ENCODE results near the gene MEF2C.
A peak's percentile ranks its signal among the peaks of the same experiment; 100 is the strongest.
"Not testable (repeated sequence)": the region's sequence is repeated elsewhere in the genome, so short reads cannot be mapped to it uniquely, and the experiment has no call there.

MEF2C gene

GRCh38 chr5:88903966-88904365 is 21.0 kb upstream of the MEF2C start:
- H3K4me1 ChIP-seq (ENCODE audit: control insufficient read depth, insufficient read depth, low read length), result not testable (repeated sequence)

GRCh38 chr5:88901077-88901476 is 18.1 kb upstream of the MEF2C start:
- H3K27me3 ChIP-seq (ENCODE audit: control insufficient read depth, insufficient read depth, low read length); H3K36me3 ChIP-seq (ENCODE audit: control insufficient read depth, insufficient read depth, low read length); H3K9me3 ChIP-seq (ENCODE audit: control insufficient read depth, insufficient read depth, low read length): not testable (repeated sequence)

More at GRCh38 chr5:88903966-88904365, 21.0 kb upstream of the MEF2C start:
- H3K4me3 ChIP-seq (ENCODE audit: low read depth, low read length); H3K36me3 ChIP-seq (ENCODE audit: control insufficient read depth, insufficient read depth, low read length); H3K9ac ChIP-seq (ENCODE audit: low read depth, low read length); H3K9me3 ChIP-seq (ENCODE audit: control insufficient read depth, insufficient read depth, low read length); H3K27me3 ChIP-seq (ENCODE audit: control insufficient read depth, insufficient read depth, low read length): not testable (repeated sequence)

DNA sequence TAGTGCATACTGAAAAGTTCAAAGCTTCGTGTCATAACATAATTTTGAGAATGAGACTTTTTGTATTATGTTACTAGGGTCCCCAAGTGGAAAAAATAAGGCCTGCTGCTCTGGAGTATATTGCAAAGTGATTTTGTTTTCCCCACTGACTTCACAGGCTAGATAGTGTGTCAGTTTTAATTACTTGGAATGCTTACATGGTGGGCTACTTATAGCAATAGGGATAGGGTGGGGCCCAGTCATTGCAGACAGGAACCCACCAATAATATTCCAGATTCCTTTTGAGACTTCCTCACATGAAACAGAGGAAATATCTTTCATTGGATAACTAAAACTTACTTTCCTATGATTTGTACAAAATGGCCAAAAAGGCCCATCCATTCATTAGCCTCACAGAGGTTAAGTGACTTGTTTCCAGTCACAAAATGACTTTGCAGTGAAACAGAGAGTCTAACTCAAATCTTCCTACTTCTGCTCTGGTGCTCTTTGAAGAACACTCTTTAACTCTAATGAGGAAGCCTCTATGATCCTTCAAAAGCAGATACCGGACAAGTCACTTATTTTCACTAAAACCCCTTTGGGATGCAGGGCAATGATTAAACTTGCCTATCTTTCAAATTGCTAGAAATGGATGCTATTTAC is 16.2 kb upstream of the MEF2C start:
- no peaks in the 10 kb centered on the region for H3K27me3 ChIP-seq (ENCODE audit: control insufficient read depth, insufficient read depth, low read length)
- no peaks in the 10 kb centered on the region for H3K36me3 ChIP-seq (ENCODE audit: control insufficient read depth, insufficient read depth, low read length)
- H3K4me1 ChIP-seq (ENCODE audit: control insufficient read depth, insufficient read depth, low read length), result peaks cover 9% of the 10 kb centered on the region
- no peak overlapping the region for H3K9ac ChIP-seq (ENCODE audit: low read depth, low read length)
- no peaks in the 10 kb centered on the region for H3K9me3 ChIP-seq (ENCODE audit: control insufficient read depth, insufficient read depth, low read length)
- no peak overlapping the region for H3K4me3 ChIP-seq (ENCODE audit: low read depth, low read length)

More at GRCh38 chr5:88901077-88901476, 18.1 kb upstream of the MEF2C start:
- not testable (repeated sequence) for H3K9ac ChIP-seq (ENCODE audit: low read depth, low read length); H3K4me1 ChIP-seq (ENCODE audit: control insufficient read depth, insufficient read depth, low read length); H3K4me3 ChIP-seq (ENCODE audit: low read depth, low read length)

GRCh38 chr5:88897748-88898147 is 14.8 kb upstream of the MEF2C start:
- H3K4me1 ChIP-seq (ENCODE audit: control insufficient read depth, insufficient read depth, low read length), result peaks cover 9% of the 10 kb centered on the region
- no peaks in the 10 kb centered on the region for H3K36me3 ChIP-seq (ENCODE audit: control insufficient read depth, insufficient read depth, low read length)
- H3K9ac ChIP-seq (ENCODE audit: low read depth, low read length), result no peak overlapping the region
- no peaks in the 10 kb centered on the region for H3K9me3 ChIP-seq (ENCODE audit: control insufficient read depth, insufficient read depth, low read length)
- H3K27me3 ChIP-seq (ENCODE audit: control insufficient read depth, insufficient read depth, low read length), result no peaks in the 10 kb centered on the region
- H3K4me3 ChIP-seq (ENCODE audit: low read depth, low read length), result no peak overlapping the region

- H3K36me3 ChIP-seq (ENCODE audit: control insufficient read depth, insufficient read depth, low read length), result no peaks in the 10 kb centered on the region
- peaks cover 3% of the 10 kb centered on the region for H3K27me3 ChIP-seq (ENCODE audit: control insufficient read depth, insufficient read depth, low read length)
- no peak overlapping the region for H3K4me3 ChIP-seq (ENCODE audit: low read depth, low read length)
- peaks cover 9% of the 10 kb centered on the region for H3K4me1 ChIP-seq (ENCODE audit: control insufficient read depth, insufficient read depth, low read length)
- H3K9ac ChIP-seq (ENCODE audit: low read depth, low read length), result no peak overlapping the region
- H3K9me3 ChIP-seq (ENCODE audit: control insufficient read depth, insufficient read depth, low read length), result no peaks in the 10 kb centered on the region
Observed at GRCh38 chr5:88895681-88896501, 12.9 kb upstream of the MEF2C start.

DNA sequence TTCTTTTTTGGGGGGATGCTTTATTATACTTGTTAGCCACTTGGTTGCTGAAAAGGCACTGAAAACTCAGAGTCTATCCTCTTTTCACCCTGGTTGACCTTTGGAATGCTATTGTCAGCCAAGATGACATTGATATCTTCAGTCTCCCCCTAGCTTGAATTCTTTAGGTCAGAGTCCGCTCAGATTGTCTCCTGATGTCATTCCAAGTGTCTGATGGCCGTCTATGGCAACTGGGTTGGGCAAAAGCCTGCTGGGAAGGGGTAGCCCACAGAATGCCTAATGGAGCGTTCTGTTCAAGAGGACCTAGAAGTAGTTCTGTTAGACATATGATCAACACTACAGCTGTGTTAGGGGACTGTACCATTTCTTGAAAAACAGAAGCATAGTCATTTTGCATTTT is 9.7 kb upstream of the MEF2C start:
- Histone ChIP-seq H3K4me3 (ENCODE audit: low read depth, low read length) (no peak overlapping the region), H3K9ac (ENCODE audit: low read depth, low read length) (no peak overlapping the region), H3K9me3 (ENCODE audit: control insufficient read depth, insufficient read depth, low read length) (no peaks in the 10 kb centered on the region), H3K27me3 (ENCODE audit: control insufficient read depth, insufficient read depth, low read length) (peaks cover 33% of the 10 kb centered on the region), H3K36me3 (ENCODE audit: control insufficient read depth, insufficient read depth, low read length) (no peaks in the 10 kb centered on the region), H3K4me1 (ENCODE audit: control insufficient read depth, insufficient read depth, low read length) (peaks cover 4% of the 10 kb centered on the region)

GRCh38 chr5:88890070-88890781 is 7.2 kb upstream of the MEF2C start:
- Histone ChIP-seq H3K9ac (ENCODE audit: low read depth, low read length) (no peak overlapping the region), H3K27me3 (ENCODE audit: control insufficient read depth, insufficient read depth, low read length) (peaks cover 55% of the 10 kb centered on the region), H3K9me3 (ENCODE audit: control insufficient read depth, insufficient read depth, low read length) (no peaks in the 10 kb centered on the region), H3K4me1 (ENCODE audit: control insufficient read depth, insufficient read depth, low read length) (no peaks in the 10 kb centered on the region), H3K36me3 (ENCODE audit: control insufficient read depth, insufficient read depth, low read length) (no peaks in the 10 kb centered on the region), H3K4me3 (ENCODE audit: low read depth, low read length) (peak overlapping the region; percentile 84)

- Histone ChIP-seq H3K36me3 (ENCODE audit: control insufficient read depth, insufficient read depth, low read length) (no peaks in the 10 kb centered on the region), H3K9ac (ENCODE audit: low read depth, low read length) (peak overlapping the region; percentile 56), H3K4me3 (ENCODE audit: low read depth, low read length) (peak overlapping the region; percentile 84), H3K9me3 (ENCODE audit: control insufficient read depth, insufficient read depth, low read length) (no peaks in the 10 kb centered on the region), H3K27me3 (ENCODE audit: control insufficient read depth, insufficient read depth, low read length) (peaks cover 63% of the 10 kb centered on the region), H3K4me1 (ENCODE audit: control insufficient read depth, insufficient read depth, low read length) (peaks cover 2% of the 10 kb centered on the region)
Observed at GRCh38 chr5:88889189-88890069, 6.4 kb upstream of the MEF2C start.

DNA sequence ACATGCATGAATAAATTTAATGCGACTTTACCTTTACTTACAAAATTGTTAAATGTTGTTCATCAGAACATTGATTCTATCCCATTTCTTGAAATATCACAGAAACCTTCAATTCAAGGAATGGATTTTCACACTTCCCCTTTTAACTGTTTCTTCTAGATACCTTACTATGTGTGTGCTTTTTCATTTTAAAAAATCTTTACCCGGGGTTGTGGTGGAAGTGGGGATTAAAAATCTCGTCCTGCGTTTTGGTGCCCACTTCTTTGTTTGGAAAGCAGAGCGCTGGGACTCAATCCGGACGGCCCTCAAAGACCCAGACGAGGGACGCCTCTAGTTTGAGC is 5.8 kb upstream of the MEF2C start:
- Histone ChIP-seq H3K4me1 (ENCODE audit: control insufficient read depth, insufficient read depth, low read length) (peaks cover 2% of the 10 kb centered on the region), H3K36me3 (ENCODE audit: control insufficient read depth, insufficient read depth, low read length) (no peaks in the 10 kb centered on the region), H3K4me3 (ENCODE audit: low read depth, low read length) (peak overlapping the region; percentile 84), H3K9ac (ENCODE audit: low read depth, low read length) (no peak overlapping the region), H3K9me3 (ENCODE audit: control insufficient read depth, insufficient read depth, low read length) (no peaks in the 10 kb centered on the region), H3K27me3 (ENCODE audit: control insufficient read depth, insufficient read depth, low read length) (peaks cover 69% of the 10 kb centered on the region)

DNA sequence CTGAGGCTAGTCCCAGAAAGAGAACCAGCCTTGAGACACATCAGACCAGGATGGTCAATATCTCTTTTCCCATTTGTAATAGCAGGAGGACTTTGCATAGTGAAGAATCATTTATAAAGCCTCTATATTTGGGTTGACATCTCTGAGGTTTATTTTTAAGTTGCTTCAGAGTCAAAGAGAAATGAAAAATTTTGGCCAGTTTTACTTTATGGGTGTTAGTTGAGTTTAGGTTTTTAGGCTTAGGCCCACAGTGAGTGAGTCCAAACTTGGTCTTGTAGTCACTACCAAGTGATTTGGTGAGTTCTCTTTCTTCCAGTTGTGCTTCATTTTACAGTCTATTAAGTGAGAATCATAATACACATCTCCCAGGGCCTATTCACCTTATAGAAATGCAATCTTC is 5.3 kb upstream of the MEF2C start:
- H3K9me3 ChIP-seq (ENCODE audit: control insufficient read depth, insufficient read depth, low read length), result no peaks in the 10 kb centered on the region
- H3K4me3 ChIP-seq (ENCODE audit: low read depth, low read length), result no peak overlapping the region
- H3K27me3 ChIP-seq (ENCODE audit: control insufficient read depth, insufficient read depth, low read length), result peaks cover 72% of the 10 kb centered on the region
- no peak overlapping the region for H3K9ac ChIP-seq (ENCODE audit: low read depth, low read length)
- H3K36me3 ChIP-seq (ENCODE audit: control insufficient read depth, insufficient read depth, low read length), result no peaks in the 10 kb centered on the region
- peaks cover 2% of the 10 kb centered on the region for H3K4me1 ChIP-seq (ENCODE audit: control insufficient read depth, insufficient read depth, low read length)

- no peak overlapping the region for H3K4me3 ChIP-seq (ENCODE audit: low read depth, low read length)
- H3K9ac ChIP-seq (ENCODE audit: low read depth, low read length), result no peak overlapping the region
- no peaks in the 10 kb centered on the region for H3K9me3 ChIP-seq (ENCODE audit: control insufficient read depth, insufficient read depth, low read length)
- H3K36me3 ChIP-seq (ENCODE audit: control insufficient read depth, insufficient read depth, low read length), result no peaks in the 10 kb centered on the region
- H3K27me3 ChIP-seq (ENCODE audit: control insufficient read depth, insufficient read depth, low read length), result peaks cover 79% of the 10 kb centered on the region
- peaks cover 6% of the 10 kb centered on the region for H3K4me1 ChIP-seq (ENCODE audit: control insufficient read depth, insufficient read depth, low read length)
Observed at GRCh38 chr5:88887342-88887741, 4.4 kb upstream of the MEF2C start.
